GM12878 (cell line): ENCODE data around the gene FOXRED2. TPM values are rescaled to one million over a fixed set of nuclear protein-coding genes. Genes with fewer than 3 reads are reported as not detected.

Experiments used
- ATAC-seq: fragments of 200-7000 bp; cut with Tn5 transposase; 3 replicates; pipeline ENCODE4 v1.9.1; 2020; ENCODE audit warnings: mild to moderate bottlenecking, moderate library complexity
- BruUV-seq: library from RNA; stranded (reverse); fragments of 400-500 nt; replicated peaks from 2 replicates; lab custom pipeline; 2021; lab: Mats Ljungman, UMichigan
- CTCF ChIA-PET: fragments of 300-600 bp; sonication (Branson Sonifier 250); formaldehyde crosslinking; extraction: SDS; loops from one replicate; lab custom pipeline; 2021; ENCODE audit warnings: inconsistent platforms; lab: Yijun Ruan, JAX
- POLR2A ChIA-PET: fragments of 350-600 bp; formaldehyde crosslinking; extraction: SDS; loops from one replicate; lab custom pipeline; 2021; ENCODE audit warnings: inconsistent platforms; lab: Charles Lee
- RAD21 ChIA-PET: fragments of 300-600 bp; sonication (Branson Sonifier 250); formaldehyde crosslinking; loops from one replicate; lab custom pipeline; 2023; ENCODE audit warnings: antibody characterized with exemption; ENCODE audit not compliant: unreplicated experiment; lab: Charles Lee
- SMC1A ChIA-PET: fragments of 300-600 bp; sonication (Branson Sonifier 250); formaldehyde crosslinking; loops from one replicate; lab custom pipeline; 2023; ENCODE audit not compliant: unreplicated experiment, uncharacterized antibody; lab: Charles Lee
- DNase-seq: peaks from one replicate; pipeline ENCODE4 v3.0.0-alpha.2; 2011; ENCODE audit warnings: low read depth, low spot score
- FAIRE-seq: peaks from 3 replicates; lab custom pipeline; 2011; peaks lifted over from hg19 to GRCh38; lab: Jason Lieb, UNC
- H2AFZ ChIP-seq: 2 replicates; pipeline ENCODE4 v1.6.0; 2011; ENCODE audit warnings: low read depth, low read length, control low read depth; ENCODE audit not compliant: control insufficient read depth
- H3K27ac ChIP-seq: 2 replicates; pipeline ENCODE4 v1.5.1; 2011; ENCODE audit warnings: control low read depth; ENCODE audit not compliant: control insufficient read depth, insufficient read depth
- H3K27me3 ChIP-seq, 2 experiments: replicated peaks in 1 of 2; 2 replicates each; pipeline versions ENCODE4 v1.6.0 to v1.6.1; 2011; ENCODE audit warnings: low read length in 1 of 2; ENCODE audit not compliant: control insufficient read depth in 2 of 2, insufficient read depth in 2 of 2
- H3K36me3 ChIP-seq, 2 experiments: 2 replicates each; pipeline ENCODE4 v1.5.1; 2011; ENCODE audit warnings: low read length in 1 of 2; ENCODE audit not compliant: control insufficient read depth in 2 of 2, insufficient read depth in 2 of 2
- H3K4me1 ChIP-seq: 2 replicates; pipeline ENCODE4 v1.6.1; 2011; ENCODE audit warnings: mild to moderate bottlenecking, low read length, moderate library complexity, mixed read lengths; ENCODE audit not compliant: control insufficient read depth, insufficient read depth
- H3K4me2 ChIP-seq: 2 replicates; pipeline ENCODE4 v1.6.0; 2011; ENCODE audit warnings: control low read depth; ENCODE audit not compliant: control insufficient read depth, insufficient read depth
- H3K4me3 ChIP-seq: fragments of 200-600 bp; sonication (generic); 2 replicates; pipeline ENCODE4 v1.5.1; 2016
- H3K79me2 ChIP-seq: 2 replicates; pipeline ENCODE4 v1.6.0; 2011; ENCODE audit warnings: low read length; ENCODE audit not compliant: control insufficient read depth, insufficient read depth
- H3K9ac ChIP-seq: 2 replicates; pipeline ENCODE4 v1.8.0; 2011; ENCODE audit warnings: low read length, control low read depth, mixed read lengths; ENCODE audit not compliant: control insufficient read depth, insufficient read depth
- H3K9me3 ChIP-seq: replicated peaks from 3 replicates; pipeline ENCODE4 v1.5.1; 2011; ENCODE audit warnings: mild to moderate bottlenecking, low read length; ENCODE audit not compliant: control insufficient read depth, insufficient read depth
- H4K20me1 ChIP-seq: 2 replicates; pipeline ENCODE4 v1.6.0; 2011; ENCODE audit not compliant: control insufficient read depth, insufficient read depth
- ASH2L ChIP-seq: fragments of 300-600, 200-600 bp; sonication (generic); IDR thresholded peaks from 2 replicates; pipeline ENCODE4 v1.6.1; 2017; ENCODE audit warnings: low read depth, mild to moderate bottlenecking, borderline replicate concordance
- FOS ChIP-seq: IDR thresholded peaks from 3 replicates; pipeline ENCODE4 v1.6.1; 2011; ENCODE audit warnings: borderline replicate concordance; ENCODE audit not compliant: insufficient read length; ENCODE audit errors: extremely low read depth
- MYB ChIP-seq: fragments of 150-350 bp; IDR thresholded peaks from 2 replicates; pipeline ENCODE4 v1.6.1; 2014; ENCODE audit warnings: mild to moderate bottlenecking, low read depth, low read length, borderline replicate concordance
- MYC ChIP-seq: IDR thresholded peaks from 2 replicates; pipeline ENCODE4 v1.6.1; 2011; ENCODE audit warnings: mild to moderate bottlenecking, low read length, moderate library complexity, inconsistent platforms; ENCODE audit not compliant: insufficient read depth, insufficient replicate concordance, insufficient read length, severe bottlenecking
- POLR2A ChIP-seq: IDR thresholded peaks from 2 replicates; pipeline ENCODE4 v1.6.1; 2011; ENCODE audit warnings: low read depth, mild to moderate bottlenecking, low read length
- RAD21 ChIP-seq: IDR thresholded peaks from 2 replicates; pipeline ENCODE4 v1.6.1; 2011; ENCODE audit warnings: mild to moderate bottlenecking, low read depth, low read length, moderate library complexity; ENCODE audit not compliant: insufficient read depth
- RBBP5 ChIP-seq: fragments of 200-600 bp; sonication (generic); conservative IDR thresholded peaks from 2 replicates; pipeline ENCODE4 v1.6.1; 2016
- SREBF2 ChIP-seq: IDR thresholded peaks from 2 replicates; pipeline ENCODE4 v1.6.1; 2012; ENCODE audit warnings: mild to moderate bottlenecking, low read length
- SUZ12 ChIP-seq: fragments of 200-600 bp; sonication (generic); IDR thresholded peaks from one replicate; pipeline ENCODE4 v1.6.1; 2018; ENCODE audit warnings: antibody characterized with exemption, mild to moderate bottlenecking; ENCODE audit not compliant: unreplicated experiment
- ZNF24 ChIP-seq: fragments of 450-650 bp; IDR thresholded peaks from 2 replicates; pipeline ENCODE4 v1.6.1; 2017; ENCODE audit warnings: antibody characterized with exemption, mild to moderate bottlenecking
- WGBS: methylation state at CpG from one replicate; pipeline ENCODE4 v1.1.6; 2016; ENCODE audit warnings: low lambda C conversion rate; ENCODE audit not compliant: insufficient replicate concordance, insufficient coverage; ENCODE audit errors: missing lambda C conversion rate; 5-methylcytosine and 5-hydroxymethylcytosine counted together
- in situ Hi-C: fragments of 300-500 bp; cut with MboI; formaldehyde crosslinking; loops from 9 replicates; pipeline ENCODE4 v1.14.3; 2018; ENCODE audit warnings: mixed read lengths
- intact Hi-C: fragments of 100-400 bp; cut with micrococcal nuclease; formaldehyde crosslinking; loops from one replicate; pipeline ENCODE4 v1.14.2; 2022; ENCODE audit not compliant: unreplicated experiment
- polyA plus RNA-seq, 11 experiments: library from polyadenylated mRNA; depleted of rRNA in 4 of 11; unstranded in 6 of 11; stranded (reverse) in 5 of 11; fragments of >200 nt; fragmentation: Nextera tagmentation in 4 of 11; fragmentation: Illumina TruSeq in 1 of 11; extraction: Ambion mirVana in 4 of 11; extraction: Trizol in 1 of 11; gene quantifications; 1 replicate in 1 of 11; 2 replicates in 10 of 11; pipeline versions ENCODE4 v1.2.1 to v1.2.3, GENCODE V29; 2011 to 2016; ENCODE audit warnings: inconsistent platforms in 2 of 11, missing spikeins in 2 of 11, low read depth in 1 of 11
- total RNA-seq, 4 experiments: library from RNA; depleted of rRNA in 3 of 4; stranded (reverse); fragments of >200 nt in 3 of 4; fragmentation: Illumina TruSeq in 1 of 4; extraction: Trizol in 1 of 4; gene quantifications; 2 replicates each; pipeline versions ENCODE4 v1.2.1 to v1.2.3, GENCODE V29; 2013 to 2021
- TF ChIP-seq, protein P1 (sequence below): fragments of 450-650 bp; IDR thresholded peaks from 2 replicates; pipeline ENCODE4 v1.6.1; 2014; ENCODE audit warnings: mild to moderate bottlenecking
- TF ChIP-seq, protein P2 (sequence below): fragments of 450-650 bp; IDR thresholded peaks from 2 replicates; pipeline ENCODE4 v1.6.1; 2016; ENCODE audit warnings: mild to moderate bottlenecking
- TF ChIP-seq, protein P3 (sequence below): fragments of 450-650 bp; IDR thresholded peaks from 2 replicates; pipeline ENCODE4 v1.6.1; 2018; ENCODE audit warnings: mild to moderate bottlenecking, low read depth, moderate library complexity; ENCODE audit not compliant: partially characterized antibody

The FOXRED2 gene
- total and polyA plus RNA-seq, 10 of the 15 experiments (the other 5 are each of a cell fraction or from before 2014, with no cell fraction given): 1.8 to 28.8 (median 7.6) TPM

- peaks cover 4% of the 10 kb centered on the region for H3K4me1 ChIP-seq
- POLR2A ChIA-PET: interaction anchor here (0.6 to 1.5 kb wide), 6 partner anchors 24 to 171 kb away, joined by 3 to 5 read pairs (median 4); partner anchors contain the start of gene MYH9
- ATAC-seq (no peak), FAIRE-seq (no peak), DNase-seq (no peak)
- CTCF ChIA-PET: interaction anchor here (0.6 to 8.5 kb wide), 37 partner anchors 10 to 775 kb away, joined by 3 to 125 read pairs (median 5); partner anchors contain the start of genes APOL2, FOXRED2 and TXN2
- no peak overlapping the region for H3K9ac ChIP-seq
- RAD21 ChIA-PET: interaction anchor here (0.6 to 4.7 kb wide), 15 partner anchors 11 to 276 kb away, joined by 3 to 107 read pairs (median 7); partner anchors contain the start of genes MYH9 and TXN2
- in situ Hi-C loops (no loop called here), intact Hi-C loops (loop anchor here (1.0 to 5.0 kb wide), 2 partner anchors 84 to 170 kb away; partner anchors contain the start of gene MYH9)
- 90% methylated on average over 10 of the region's 10 CpGs for WGBS
- no peak overlapping the region for H3K27ac ChIP-seq
- H3K4me2 ChIP-seq: no peak overlapping the region
- H2AFZ ChIP-seq: no peak overlapping the region
- no peaks in the 10 kb centered on the region for H3K27me3 ChIP-seq
- H3K36me3 ChIP-seq: peaks cover 23 to 32% of the 10 kb centered on the region in 2 experiments
- SMC1A ChIA-PET: interaction anchor here (0.8 to 4.0 kb wide), 12 partner anchors 16 to 308 kb away, joined by 3 to 70 read pairs (median 4); no protein-coding TSS in a partner anchor
- TF ChIP-seq RAD21 (no peak), MYC (no peak), ZNF24 (no peak), ASH2L (no peak), SUZ12 (no peak), POLR2A (no peak), FOS (no peak), RBBP5 (no peak), MYB (no peak), SREBF2 (no peak)
- TF ChIP-seq, protein P1, sequence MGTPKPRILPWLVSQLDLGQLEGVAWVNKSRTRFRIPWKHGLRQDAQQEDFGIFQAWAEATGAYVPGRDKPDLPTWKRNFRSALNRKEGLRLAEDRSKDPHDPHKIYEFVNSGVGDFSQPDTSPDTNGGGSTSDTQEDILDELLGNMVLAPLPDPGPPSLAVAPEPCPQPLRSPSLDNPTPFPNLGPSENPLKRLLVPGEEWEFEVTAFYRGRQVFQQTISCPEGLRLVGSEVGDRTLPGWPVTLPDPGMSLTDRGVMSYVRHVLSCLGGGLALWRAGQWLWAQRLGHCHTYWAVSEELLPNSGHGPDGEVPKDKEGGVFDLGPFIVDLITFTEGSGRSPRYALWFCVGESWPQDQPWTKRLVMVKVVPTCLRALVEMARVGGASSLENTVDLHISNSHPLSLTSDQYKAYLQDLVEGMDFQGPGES: no peak
- TF ChIP-seq, protein P2, sequence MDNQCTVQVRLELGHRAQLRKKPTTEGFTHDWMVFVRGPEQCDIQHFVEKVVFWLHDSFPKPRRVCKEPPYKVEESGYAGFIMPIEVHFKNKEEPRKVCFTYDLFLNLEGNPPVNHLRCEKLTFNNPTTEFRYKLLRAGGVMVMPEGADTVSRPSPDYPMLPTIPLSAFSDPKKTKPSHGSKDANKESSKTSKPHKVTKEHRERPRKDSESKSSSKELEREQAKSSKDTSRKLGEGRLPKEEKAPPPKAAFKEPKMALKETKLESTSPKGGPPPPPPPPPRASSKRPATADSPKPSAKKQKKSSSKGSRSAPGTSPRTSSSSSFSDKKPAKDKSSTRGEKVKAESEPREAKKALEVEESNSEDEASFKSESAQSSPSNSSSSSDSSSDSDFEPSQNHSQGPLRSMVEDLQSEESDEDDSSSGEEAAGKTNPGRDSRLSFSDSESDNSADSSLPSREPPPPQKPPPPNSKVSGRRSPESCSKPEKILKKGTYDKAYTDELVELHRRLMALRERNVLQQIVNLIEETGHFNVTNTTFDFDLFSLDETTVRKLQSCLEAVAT: no peak
- TF ChIP-seq, protein P3, sequence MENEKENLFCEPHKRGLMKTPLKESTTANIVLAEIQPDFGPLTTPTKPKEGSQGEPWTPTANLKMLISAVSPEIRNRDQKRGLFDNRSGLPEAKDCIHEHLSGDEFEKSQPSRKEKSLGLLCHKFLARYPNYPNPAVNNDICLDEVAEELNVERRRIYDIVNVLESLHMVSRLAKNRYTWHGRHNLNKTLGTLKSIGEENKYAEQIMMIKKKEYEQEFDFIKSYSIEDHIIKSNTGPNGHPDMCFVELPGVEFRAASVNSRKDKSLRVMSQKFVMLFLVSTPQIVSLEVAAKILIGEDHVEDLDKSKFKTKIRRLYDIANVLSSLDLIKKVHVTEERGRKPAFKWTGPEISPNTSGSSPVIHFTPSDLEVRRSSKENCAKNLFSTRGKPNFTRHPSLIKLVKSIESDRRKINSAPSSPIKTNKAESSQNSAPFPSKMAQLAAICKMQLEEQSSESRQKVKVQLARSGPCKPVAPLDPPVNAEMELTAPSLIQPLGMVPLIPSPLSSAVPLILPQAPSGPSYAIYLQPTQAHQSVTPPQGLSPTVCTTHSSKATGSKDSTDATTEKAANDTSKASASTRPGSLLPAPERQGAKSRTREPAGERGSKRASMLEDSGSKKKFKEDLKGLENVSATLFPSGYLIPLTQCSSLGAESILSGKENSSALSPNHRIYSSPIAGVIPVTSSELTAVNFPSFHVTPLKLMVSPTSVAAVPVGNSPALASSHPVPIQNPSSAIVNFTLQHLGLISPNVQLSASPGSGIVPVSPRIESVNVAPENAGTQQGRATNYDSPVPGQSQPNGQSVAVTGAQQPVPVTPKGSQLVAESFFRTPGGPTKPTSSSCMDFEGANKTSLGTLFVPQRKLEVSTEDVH: no peak
- no peaks in the 10 kb centered on the region for H3K9me3 ChIP-seq
- no peaks in the 10 kb centered on the region for H4K20me1 ChIP-seq
- no peak overlapping the region for H3K4me3 ChIP-seq
- H3K79me2 ChIP-seq: no peaks in the 10 kb centered on the region; the same call in 1 of the 2 replicates
- BruUV-seq: no TSS peak
These were observed 35.9 kb downstream of the FOXRED2 start for GRCh38 chr22:36470994-36471331.
